Adrenal gland (tissue), 5 donors: ENCODE results near the gene UNC5C.

Source experiments
- CTCF ChIP-seq, 6 experiments: fragments of 450-650 bp in 4 of 6; fragments of 200-600 bp in 2 of 6; sonication (generic) in 1 of 6; IDR thresholded peaks; 1 replicate in 5 of 6; 2 replicates in 1 of 6; pipeline versions ENCODE4 v1.5.1 to v1.8.0; 2016 to 2021; ENCODE audit warnings: antibody characterized with exemption in 6 of 6, mild to moderate bottlenecking in 2 of 6, moderate library complexity in 1 of 6
- POLR2A ChIP-seq, 2 donors: fragments of 450-650 bp; IDR thresholded peaks; one replicate each; pipeline ENCODE4 v1.6.1; 2017; ENCODE audit warnings: antibody characterized with exemption in 2 of 2, mild to moderate bottlenecking in 2 of 2, moderate library complexity in 1 of 2
- donor health status: DM: no; HTN: no; CAD: no.

- no peak for TF ChIP-seq POLR2A (IDR thresholded peaks at IDR 0.05)
- no peak for TF ChIP-seq CTCF (IDR thresholded peaks at IDR 0.05)
Observed at GRCh38 chr4:95304898-95305297, 243.9 kb downstream of the UNC5C start.
